Body of pancreas (tissue), 4 donors: Measurements from ENCODE around the gene FGD5. TPM values are rescaled to one million over a fixed set of nuclear protein-coding genes. Genes with fewer than 3 reads are reported as not detected.

Source experiments
- ATAC-seq: fragments of 150-250 bp; one replicate; pipeline ENCODE4 v1.9.1; 2016
- DNase-seq, 4 donors: peaks; one replicate each; pipeline ENCODE4 v3.0.0-alpha.2; 2019
- H3K27ac ChIP-seq, 4 donors: fragments of 200-600 bp; sonication (generic); 1 replicate in 3 of 4; 2 replicates in 1 of 4; pipeline versions ENCODE4 v1.5.1 to v1.6.1; 2016 to 2019; ENCODE audit warnings: mild to moderate bottlenecking in 1 of 4, mixed read lengths in 1 of 4, moderate library complexity in 1 of 4
- H3K27me3 ChIP-seq, 2 donors: fragments of 200-600 bp; sonication (generic); one replicate each; pipeline ENCODE4 v1.6.0; 2016; ENCODE audit warnings: mild to moderate bottlenecking in 1 of 2
- H3K36me3 ChIP-seq, 2 donors: fragments of 200-600 bp; sonication (generic); replicated peaks in 1 of 2; 2 replicates each; pipeline ENCODE4 v1.5.1; 2016; ENCODE audit warnings: low read depth in 2 of 2; ENCODE audit not compliant: insufficient read depth in 1 of 2
- H3K4me1 ChIP-seq: fragments of 200-600 bp; sonication (generic); one replicate; pipeline ENCODE4 v1.6.0; 2016
- H3K4me3 ChIP-seq, 2 donors: fragments of 200-600 bp; sonication (generic); 1 replicate in 1 of 2; 2 replicates in 1 of 2; pipeline ENCODE4 v1.5.1; 2016 to 2019
- H3K9me3 ChIP-seq, 3 donors: fragments of 200-600 bp; sonication (generic); 1 replicate in 2 of 3; 2 replicates in 1 of 3; pipeline ENCODE4 v1.5.1; 2016
- POLR2A ChIP-seq, 3 donors: fragments of 450-650 bp; IDR thresholded peaks; one replicate each; pipeline ENCODE4 v1.6.1; 2016; ENCODE audit warnings: antibody characterized with exemption in 3 of 3, mild to moderate bottlenecking in 2 of 3
- WGBS, 2 donors: methylation state at CpG; one replicate each; pipeline ENCODE4 v1.1.5; 2017; 5-methylcytosine and 5-hydroxymethylcytosine counted together
- intact Hi-C: fragments of 100-400 bp; cut with DNase I; formaldehyde crosslinking; loops from one replicate; pipeline ENCODE4 v1.15.1; 2023
- total RNA-seq, 2 donors: library from RNA; depleted of rRNA; stranded (reverse); fragments of >200 nt; gene quantifications; one replicate each; pipeline ENCODE4 v1.1.0, GENCODE V29; 2016
- TF ChIP-seq, protein P1 (sequence below), 7 experiments: fragments of 450-650 bp in 4 of 7; fragments of 200-600 bp in 3 of 7; sonication (generic) in 3 of 7; IDR thresholded peaks; one replicate each; pipeline ENCODE4 v1.5.1; 2016 to 2019; ENCODE audit warnings: antibody characterized with exemption in 7 of 7

The FGD5 gene
- total RNA-seq, 2 donors from 2014 or later, result 4.9 to 7.8 TPM

DNA sequence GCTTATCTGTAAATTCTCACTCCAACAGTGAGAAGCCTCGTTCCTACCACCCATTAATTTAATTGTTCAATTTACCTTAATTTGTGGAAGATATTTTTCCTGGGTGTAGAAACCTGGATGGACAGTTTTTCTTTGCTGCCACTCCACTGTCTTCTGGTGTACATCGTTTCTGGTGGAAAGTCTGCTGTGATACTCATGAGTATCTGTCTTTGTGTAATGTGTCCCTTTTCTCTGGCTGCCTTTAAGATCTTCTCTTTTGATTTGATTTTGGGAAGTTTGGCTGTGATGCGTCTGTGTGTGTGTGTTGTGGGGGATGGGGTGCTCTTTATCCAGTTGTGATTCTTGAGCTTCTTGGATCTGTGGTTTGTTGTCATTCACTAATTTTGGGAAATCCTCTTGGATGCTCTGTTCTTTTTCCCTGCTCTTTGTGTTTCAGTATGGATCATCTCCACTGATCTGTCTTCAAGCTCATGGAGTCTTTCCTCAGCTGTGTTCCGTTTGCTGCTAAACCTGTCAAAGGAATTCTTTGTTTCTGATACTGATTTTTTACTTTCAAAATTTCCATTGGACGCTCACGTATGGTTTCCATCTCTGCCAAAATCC, 86.4 kb downstream of the FGD5 start:
- WGBS, 2 donors, result 76 to 83% methylated on average over 6 of the region's 6 CpGs
- ATAC-seq (no peak), DNase-seq (no peak)
- H3K4me1 ChIP-seq, result no peaks in the 10 kb centered on the region
- H3K4me3 ChIP-seq, result no peak overlapping the region
- TF ChIP-seq, protein P1, sequence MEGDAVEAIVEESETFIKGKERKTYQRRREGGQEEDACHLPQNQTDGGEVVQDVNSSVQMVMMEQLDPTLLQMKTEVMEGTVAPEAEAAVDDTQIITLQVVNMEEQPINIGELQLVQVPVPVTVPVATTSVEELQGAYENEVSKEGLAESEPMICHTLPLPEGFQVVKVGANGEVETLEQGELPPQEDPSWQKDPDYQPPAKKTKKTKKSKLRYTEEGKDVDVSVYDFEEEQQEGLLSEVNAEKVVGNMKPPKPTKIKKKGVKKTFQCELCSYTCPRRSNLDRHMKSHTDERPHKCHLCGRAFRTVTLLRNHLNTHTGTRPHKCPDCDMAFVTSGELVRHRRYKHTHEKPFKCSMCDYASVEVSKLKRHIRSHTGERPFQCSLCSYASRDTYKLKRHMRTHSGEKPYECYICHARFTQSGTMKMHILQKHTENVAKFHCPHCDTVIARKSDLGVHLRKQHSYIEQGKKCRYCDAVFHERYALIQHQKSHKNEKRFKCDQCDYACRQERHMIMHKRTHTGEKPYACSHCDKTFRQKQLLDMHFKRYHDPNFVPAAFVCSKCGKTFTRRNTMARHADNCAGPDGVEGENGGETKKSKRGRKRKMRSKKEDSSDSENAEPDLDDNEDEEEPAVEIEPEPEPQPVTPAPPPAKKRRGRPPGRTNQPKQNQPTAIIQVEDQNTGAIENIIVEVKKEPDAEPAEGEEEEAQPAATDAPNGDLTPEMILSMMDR (IDR thresholded peaks at IDR 0.05), result no peak
- TF ChIP-seq POLR2A (IDR thresholded peaks at IDR 0.05), result no peak
- intact Hi-C loops, result no loop called here
- no peaks in the 10 kb centered on the region for H3K9me3 ChIP-seq
- H3K27ac ChIP-seq, result no peak overlapping the region
- H3K36me3 ChIP-seq, result no peaks in the 10 kb centered on the region
- no peaks in the 10 kb centered on the region for H3K27me3 ChIP-seq

DNA sequence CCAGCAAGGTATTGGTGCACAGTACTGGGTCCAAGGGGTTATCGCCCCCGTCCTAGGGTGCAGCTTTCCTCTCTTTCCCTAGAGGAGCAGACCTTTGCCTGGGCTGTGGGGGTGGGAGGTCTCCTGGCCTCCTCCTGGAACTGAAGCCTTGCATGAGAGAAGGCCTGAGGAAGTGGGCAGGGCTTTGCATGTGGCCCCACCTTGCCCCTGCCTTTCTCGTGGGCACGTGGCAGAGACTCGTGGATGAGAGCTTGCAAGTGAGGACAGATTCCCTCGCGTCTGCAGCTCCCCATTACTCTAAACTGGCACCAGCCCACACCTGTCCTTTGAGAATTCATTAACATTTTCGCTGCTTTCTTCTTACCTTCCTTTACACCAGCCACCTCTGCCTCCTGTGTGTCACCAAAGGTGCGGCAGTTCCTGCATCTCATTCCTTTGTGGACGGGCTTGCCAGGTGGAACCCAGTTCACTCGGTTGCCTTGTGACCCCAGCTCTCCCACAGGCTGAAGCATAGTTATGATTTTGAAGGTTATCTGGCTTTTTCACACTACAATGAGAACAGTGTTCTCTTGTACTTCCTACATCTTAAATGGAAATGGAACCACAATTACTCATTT, 87.7 kb downstream of the FGD5 start:
- H3K27ac ChIP-seq, result no peak overlapping the region
- 65 to 67% methylated on average over 9 to 11 of the region's 11 CpGs for WGBS, 2 donors

DNA sequence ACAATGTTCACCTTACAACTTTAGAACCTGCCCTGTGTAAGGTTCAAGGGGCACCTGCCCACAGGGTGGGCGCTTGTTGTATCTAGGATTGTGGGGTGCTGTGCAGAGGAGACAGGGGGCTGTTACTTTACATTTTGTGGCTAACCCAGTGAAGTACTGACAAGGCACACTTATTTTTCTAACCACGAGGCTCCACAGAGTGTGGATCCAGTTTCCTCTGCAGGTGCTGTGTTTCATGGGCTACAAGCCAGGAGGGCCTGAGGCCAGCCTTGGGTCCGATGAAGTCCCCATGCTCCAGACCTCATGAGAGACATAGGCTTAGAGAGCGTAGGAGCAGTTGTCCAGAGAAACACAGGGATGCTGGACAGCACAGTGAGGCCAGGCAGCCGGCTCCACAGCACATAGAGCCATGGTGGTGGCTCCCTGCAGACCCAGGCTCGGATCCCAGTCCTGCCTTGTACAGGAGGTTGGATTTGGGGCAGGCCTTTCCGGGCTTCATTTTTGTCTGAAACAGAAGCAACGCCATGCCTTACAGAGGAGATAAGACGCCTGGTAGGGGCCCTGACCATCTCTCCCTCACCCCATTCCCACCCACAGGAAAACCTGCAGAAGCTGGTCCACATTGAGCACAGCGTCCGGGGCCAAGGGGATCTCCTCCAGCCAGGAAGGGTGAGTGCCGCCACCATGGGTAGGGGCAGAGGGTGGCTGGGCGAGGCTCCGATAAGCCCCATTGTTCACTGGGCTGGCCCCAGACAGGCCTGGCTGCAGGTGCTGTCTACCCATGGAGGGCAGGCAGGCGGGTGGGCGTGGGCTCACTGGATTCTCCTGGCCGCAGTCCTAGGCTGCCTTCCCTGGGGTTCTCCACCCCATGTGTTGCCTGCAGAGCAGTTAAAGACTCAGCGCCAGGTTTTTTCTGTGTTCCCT, 88.5 kb downstream of the FGD5 start:
- Histone ChIP-seq H3K27ac (no peak overlapping the region), H3K4me1 (no peaks in the 10 kb centered on the region), H3K36me3 (no peaks in the 10 kb centered on the region), H3K9me3 (no peaks in the 10 kb centered on the region), H3K27me3 (no peaks in the 10 kb centered on the region), H3K4me3 (no peak overlapping the region)
- no peak for TF ChIP-seq POLR2A (IDR thresholded peaks at IDR 0.05)
- TF ChIP-seq, protein P1 (IDR thresholded peaks at IDR 0.05), result no peak
- no peak for ATAC-seq
- 58 to 64% methylated on average over 11 to 18 of the region's 18 CpGs for WGBS, 2 donors
- no peak for DNase-seq
- intact Hi-C loops, result no loop called here

More for the DNA sequence above, 87.7 kb downstream of the FGD5 start:
- Histone ChIP-seq H3K36me3 (no peaks in the 10 kb centered on the region), H3K9me3 (no peaks in the 10 kb centered on the region), H3K4me1 (no peaks in the 10 kb centered on the region), H3K4me3 (no peak overlapping the region), H3K27me3 (no peaks in the 10 kb centered on the region)
- intact Hi-C loops, result no loop called here
- no peak for ATAC-seq
- TF ChIP-seq POLR2A (IDR thresholded peaks at IDR 0.05), result no peak
- TF ChIP-seq, protein P1 (IDR thresholded peaks at IDR 0.05), result no peak
- DNase-seq, result peak in 1 of 4 donors; percentile 12

DNA sequence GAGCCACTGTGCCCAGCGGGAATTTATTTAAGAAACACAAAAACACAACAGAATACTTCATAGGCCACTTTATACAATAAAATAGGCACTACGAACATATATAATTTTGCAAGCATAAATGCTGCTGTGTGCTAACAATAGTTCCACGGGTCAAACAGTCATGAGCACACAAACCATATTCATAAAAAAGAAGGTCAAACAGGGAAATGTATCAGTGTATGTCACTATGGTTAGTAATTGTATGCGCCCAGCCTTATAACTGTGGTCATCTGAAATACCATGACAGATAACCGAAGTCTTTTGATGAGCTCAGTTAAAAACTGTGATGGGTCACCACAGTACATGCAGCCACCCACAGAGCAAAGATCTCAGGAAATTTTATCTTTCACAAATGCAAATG, 90.5 kb downstream of the FGD5 start:
- no peaks in the 10 kb centered on the region for H3K9me3 ChIP-seq
- no peaks in the 10 kb centered on the region for H3K4me1 ChIP-seq
- TF ChIP-seq, protein P1 (IDR thresholded peaks at IDR 0.05), result no peak
- no peak for TF ChIP-seq POLR2A (IDR thresholded peaks at IDR 0.05)
- 66 to 79% methylated on average over 5 of the region's 5 CpGs for WGBS, 2 donors
- no peak overlapping the region for H3K27ac ChIP-seq
- no peaks in the 10 kb centered on the region for H3K27me3 ChIP-seq
- no peak overlapping the region for H3K4me3 ChIP-seq
- DNase-seq (no peak), ATAC-seq (no peak)
- no peaks in the 10 kb centered on the region for H3K36me3 ChIP-seq
- intact Hi-C loops, result no loop called here
